Measurements from ENCODE around the gene DLEC1.
"Not testable (repeated sequence)": the region's sequence is repeated elsewhere in the genome, so short reads cannot be mapped to it uniquely, and the experiment has no call there.

Gene DLEC1

DNA sequence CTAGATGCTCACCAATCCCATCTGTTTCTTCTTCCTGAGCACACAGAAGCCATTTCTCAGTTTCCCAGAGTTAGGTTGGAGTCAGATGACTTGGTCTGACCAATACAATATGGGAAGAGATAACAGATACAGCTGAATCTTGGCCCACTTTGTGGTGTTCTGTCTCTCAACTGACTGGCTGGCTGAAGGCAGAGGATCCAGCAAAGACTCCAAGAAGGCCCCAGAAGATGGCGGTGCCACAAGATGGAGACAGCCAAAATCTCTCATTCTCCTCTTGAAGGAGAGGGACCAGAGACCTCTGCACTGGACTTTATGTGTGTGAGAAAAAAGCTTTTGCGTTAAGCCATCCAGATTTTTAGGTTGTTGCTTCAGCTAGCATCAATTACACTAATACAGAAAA is 118.1 kb downstream of the DLEC1 start:
- DNase-seq (ENCODE audit: low spot score), result no peak

DNA sequence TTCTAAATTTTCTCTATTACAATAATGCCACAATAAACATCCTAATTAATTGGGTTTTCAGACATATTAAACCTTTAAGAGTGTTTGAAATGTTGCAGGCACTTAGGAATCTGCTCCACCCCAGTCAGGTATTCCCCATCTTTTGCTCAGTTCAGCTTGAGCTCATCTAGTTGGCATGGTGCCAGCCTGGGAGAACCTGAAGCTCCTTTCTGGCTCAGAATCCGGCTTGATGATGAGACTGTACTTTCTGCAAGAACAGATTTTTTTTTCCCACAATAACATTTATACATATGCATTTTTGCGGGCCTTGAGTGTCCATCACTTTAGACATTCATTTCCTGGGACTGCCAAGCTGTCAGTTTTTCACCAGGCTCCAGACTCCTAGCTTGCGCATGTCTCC is 118.6 kb downstream of the DLEC1 start:
- DNase-seq (ENCODE audit: low spot score), result no peak

DNA sequence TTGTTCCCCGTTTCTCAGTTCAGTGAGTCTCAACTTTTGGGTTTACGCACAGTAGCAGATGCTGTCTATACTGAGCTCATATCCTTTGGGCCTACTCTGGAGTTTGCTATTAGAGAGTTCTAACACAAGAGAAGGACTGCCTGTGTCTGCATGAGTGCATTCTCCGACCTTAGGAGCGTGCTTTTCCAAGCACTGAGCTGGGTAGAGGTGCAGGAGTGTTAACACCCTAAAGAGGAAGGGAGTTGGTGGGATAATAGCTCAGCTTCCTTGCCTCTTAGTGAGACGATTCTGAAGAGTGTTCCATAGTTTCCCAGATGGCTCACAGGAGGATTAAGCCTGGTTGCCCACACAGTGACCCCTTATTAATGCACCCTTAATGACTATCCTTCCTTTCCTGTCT is 119.5 kb downstream of the DLEC1 start:
- no peak for DNase-seq (ENCODE audit: low spot score)

DNA sequence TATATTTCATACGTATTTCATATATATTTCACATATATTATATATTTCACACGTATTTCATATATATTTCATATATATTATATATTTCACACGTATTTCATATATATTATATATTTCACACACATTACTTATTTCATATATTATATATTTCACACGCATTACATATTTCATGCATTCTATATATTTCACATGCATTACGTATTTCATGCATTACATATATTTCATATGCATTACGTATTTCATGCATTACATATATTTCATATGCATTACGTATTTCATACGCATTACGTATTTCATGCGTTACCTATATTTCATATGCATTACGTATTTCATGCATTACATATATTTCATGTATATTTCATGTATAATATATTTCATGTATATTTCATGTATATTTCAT is 121.7 kb downstream of the DLEC1 start:
- DNase-seq (ENCODE audit: low spot score), result not testable (repeated sequence)

DNA sequence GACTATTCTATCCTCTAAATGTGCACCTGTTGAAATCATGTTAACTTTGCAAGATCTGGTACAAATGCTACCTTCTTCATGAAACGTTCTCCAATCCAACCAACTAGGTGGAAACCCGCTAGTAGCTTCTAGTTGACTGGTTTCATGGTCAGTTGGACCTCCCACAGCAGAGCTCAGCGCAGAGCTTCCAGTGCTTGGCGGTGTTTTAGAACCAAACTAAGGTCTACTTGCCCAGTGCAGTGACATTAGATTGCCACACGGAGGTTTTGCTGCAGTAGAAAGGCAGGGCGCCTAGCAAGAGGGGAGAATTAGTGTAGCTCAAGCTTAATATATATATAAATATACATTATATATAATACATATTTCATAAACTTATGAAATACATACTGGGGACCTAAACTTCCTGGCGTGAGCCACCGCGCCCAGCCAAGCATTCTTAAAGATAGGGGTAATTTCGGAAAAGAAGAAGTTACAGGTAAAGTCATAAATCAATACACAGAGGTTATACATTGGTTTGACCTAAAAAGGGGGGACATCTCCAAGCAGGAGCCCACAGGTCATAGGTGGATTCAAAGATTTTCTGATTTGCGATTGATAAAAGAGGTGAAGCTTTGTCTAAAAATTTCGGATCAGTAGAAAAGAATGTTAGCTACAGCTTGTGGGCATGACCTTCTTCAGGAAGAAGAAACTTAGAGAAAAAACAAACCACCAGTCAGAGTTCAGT is 124.3 kb downstream of the DLEC1 start:
- DNase-seq (ENCODE audit: low spot score), result no peak

DNA sequence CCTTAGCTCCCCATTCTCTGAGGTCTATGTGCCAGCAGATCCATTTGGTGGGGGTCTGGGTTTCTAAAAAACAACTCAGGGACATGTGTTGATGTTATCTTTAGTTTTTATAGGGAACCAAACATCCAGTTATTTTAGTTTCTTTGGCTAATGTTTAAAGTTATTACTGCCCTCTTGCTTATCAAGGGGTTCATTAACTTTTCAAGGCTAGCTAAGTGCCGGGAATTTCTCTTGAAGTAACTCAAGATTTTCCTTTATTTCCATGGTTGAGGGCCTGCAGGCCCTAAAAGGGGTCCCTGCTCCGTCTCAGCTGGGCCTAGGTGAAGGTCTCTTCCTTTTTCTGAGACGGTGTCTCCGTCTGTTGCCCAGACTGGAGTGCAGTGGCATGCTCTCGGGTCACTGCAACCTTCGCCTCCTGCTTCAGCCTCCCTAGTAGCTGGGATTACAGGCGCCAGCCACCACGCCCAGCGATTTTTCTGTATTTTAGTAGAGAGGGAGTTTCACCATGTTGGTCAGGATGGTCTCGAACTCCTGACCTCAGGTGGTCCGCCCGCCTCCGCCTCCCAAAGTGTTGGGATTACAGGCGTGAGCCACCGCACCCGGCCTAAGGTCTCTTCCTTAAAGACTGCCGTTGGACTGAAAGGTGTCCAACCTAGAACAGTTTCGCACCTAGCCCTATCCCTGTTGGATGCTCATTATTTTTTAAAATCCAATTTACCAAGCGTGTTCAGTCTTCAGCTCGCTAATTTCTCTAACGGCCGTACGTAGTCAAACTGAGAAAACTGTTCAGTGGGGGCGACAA is 125.0 kb downstream of the DLEC1 start:
- no peak for DNase-seq (ENCODE audit: low spot score)

DNA sequence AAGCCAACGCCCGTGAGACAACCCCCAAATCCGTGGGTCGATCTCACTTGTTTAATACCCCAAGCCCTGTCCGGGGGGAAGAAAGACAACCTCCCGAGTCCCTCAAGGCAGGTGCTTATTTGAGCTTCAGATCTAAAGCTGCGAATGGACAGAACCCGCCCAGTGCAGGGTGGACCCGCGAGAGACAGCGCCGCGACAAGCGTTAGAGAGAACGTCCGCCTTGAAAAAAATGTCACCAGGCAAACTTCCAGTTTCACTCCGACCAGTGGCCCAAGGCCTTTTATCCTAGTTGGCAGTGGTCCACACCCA is 125.6 kb downstream of the DLEC1 start:
- no peak for DNase-seq (ENCODE audit: low spot score)

DNA sequence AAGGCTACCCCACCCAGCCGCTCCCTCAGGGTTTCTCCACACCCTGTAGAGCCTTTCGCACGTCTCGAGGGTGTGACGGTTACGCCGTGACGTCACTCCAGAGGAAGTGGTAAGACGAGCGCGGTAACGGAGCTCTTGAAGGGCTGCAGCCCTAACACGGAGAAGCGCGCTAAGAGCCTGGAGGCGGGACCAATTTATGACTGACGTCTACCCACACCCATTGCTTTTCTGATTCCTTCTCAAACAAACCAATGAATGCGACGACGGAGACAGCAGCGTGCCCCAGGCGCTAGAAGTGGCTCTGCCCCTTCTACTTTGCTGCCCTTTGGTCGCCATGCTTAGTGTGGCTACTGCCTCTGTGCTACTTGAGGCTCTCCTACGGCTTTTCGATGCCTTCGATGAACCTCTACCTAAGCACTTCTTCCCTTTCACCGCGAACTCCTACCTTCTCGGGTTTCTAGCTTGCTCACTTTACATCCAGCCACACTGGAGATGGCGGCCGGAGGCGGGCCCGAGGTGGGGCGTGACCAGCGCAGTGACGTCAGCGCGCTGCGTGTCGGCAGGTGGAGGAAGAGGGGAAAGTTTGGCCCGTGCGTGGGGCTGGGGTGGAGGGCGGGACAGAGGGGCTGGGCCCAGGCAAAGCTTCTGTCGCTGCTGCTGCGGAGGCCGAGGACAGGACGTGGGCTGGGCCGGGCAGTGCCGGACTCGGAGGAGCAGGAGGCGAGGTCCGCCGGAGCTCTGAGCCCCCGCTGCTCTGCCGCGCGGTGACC is 126.1 kb downstream of the DLEC1 start, which contains the start of gene OXSR1:
OXSR1 (plus strand) TSS at position 586 of the 770 bp plus-strand sequence. CDS start 340 bp downstream, outside the sequence.
- peak; percentile 95 for DNase-seq (ENCODE audit: low spot score)

DNA sequence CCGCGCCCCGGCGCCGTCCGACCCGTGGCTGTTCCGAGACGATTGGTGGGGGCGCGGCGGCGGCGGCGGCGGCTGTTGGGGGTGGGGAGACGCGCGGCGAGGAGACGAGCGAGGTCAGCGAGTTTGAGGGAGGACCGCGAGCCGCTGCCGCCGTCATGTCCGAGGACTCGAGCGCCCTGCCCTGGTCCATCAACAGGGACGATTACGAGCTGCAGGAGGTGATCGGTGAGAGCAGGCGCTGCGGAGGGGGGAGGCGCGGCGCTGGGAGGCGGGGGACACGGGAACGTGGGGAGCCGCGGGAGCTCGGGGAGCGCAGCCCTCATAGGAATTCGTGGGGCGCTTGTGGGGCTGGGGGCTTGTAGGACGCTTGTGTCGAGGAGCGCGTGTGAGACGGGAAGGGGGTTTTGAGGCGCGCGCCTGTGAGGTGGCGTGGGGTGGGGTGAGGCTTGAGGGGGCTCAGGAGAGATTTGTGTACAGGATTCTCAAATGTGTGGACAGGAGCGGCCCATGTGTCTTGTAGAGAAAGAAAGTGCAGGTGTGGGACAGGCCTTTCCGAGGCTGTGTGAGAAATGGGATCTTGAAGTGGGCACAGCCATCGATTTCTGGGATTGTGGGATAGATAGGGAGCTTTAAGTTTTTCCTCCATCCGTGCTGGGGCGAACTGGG is 126.8 kb downstream of the DLEC1 start:
- DNase-seq (ENCODE audit: low spot score), result no peak

DNA sequence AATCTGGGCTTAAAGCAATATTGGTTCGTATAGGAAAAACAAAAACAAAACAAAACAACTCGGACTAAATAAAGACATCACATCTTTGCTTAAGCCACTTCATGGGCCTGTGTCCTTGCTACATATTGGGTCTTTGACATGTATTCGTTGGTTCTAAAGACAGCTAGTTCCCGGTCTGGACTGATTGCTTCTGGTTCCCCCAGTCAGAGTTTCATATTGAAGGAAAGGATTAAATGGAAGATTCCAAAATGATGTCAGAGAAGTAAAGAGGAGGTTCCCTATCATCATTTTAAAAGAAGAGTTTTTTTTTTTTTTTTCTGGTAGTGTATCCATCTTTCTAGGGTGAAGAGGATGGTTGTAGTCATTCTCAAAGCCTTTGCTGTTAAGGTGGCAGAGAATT is 128.6 kb downstream of the DLEC1 start:
- DNase-seq (ENCODE audit: low spot score), result no peak

DNA sequence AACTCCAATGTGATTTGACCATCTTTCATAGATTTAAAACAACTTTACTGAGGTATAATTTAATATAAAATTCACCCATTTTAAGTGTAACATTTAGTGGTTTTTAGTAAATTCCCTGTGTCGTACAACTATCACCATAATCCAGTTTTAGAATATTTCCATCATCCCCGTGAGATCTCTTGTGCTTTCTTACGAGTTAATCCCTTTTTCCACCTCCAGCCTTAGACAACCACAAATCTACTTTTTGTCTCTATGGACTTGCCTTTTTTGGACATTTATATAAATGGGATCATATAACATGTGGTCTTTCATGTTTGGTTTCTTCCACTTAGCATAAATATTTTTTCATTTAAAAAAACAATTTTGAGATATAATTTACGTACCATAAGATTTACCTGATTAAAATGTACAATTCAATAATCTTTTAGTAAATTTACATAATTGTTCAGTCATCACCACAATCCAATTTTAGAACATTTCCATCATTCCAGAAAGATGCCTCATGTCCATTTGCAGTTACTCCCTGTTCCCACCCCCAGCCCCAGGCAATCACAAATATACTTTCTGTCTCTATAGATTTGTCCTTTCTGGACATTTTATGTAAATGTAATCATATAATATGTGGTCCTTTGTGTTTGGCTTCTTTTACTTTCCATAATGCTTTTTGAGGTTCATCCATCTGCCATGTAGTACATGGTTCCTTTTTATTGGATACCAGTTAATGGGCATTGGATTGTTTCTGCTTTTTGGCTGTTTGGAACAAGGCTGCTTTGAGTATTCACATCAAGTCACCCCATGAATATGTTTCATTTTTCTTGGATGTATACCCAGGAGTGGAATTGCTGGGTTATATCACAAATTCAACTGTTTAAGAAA is 129.4 kb downstream of the DLEC1 start:
- DNase-seq (ENCODE audit: low spot score), result no peak

DNA sequence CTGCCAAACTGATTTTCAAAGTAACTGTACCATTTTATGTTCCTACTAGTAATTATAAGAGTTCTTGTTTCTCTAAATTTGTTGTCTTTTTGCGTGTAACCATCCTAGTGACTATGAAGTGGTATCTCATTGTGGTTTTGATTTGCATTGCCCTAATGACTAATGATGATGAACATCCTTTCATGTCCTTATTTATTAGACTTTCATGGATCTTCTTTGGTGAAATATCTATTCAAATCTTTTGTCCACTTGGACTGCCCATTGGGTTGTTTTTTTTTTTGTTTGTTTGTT is 130.0 kb downstream of the DLEC1 start:
- no peak for DNase-seq (ENCODE audit: low spot score)

DNA sequence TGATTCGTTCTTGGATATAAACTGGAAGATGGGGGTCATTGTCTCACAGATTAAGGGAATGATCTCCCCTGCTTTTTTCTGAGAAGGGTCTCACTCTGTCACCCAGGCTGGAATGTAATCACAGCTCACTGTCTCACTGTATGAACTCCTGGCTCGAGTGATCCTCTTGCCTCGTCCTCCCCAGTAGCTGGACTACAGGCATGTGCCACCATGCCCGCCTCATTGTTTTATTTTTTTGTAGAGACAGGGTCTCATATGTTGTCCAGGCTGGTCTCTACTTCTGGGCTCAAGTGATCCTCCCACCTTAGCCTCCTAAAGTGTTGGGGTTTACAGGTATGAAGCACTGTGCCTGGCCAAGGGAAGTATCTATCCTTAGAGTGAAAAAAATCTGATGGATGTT is 131.7 kb downstream of the DLEC1 start:
- no peak for DNase-seq (ENCODE audit: low spot score)

DNA sequence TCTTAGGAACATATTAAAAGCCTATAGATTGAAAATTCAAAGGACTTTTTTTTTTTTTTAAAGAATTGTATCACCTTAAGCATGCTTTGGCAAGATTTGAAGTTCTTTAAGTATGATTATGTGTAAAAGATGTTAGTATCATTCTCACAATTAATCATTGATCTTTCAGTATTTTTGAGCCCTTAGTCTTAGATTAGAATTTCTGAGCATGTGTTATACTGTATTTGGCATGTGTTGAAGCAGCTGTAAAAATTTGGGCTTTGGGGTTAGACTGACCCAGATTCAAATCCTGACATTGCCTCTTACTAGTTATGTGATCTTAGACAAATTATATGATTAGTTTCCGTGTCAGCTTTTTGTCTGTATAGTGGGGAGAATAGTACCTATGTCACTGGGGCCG is 132.6 kb downstream of the DLEC1 start:
- DNase-seq (ENCODE audit: low spot score), result no peak
